ENCODE data around the gene LRCH1.

GRCh38 chr13:46536341-46536740, 16.6 kb upstream of the LRCH1 start:
- TF ChIP-seq CTCF (IDR thresholded peaks at IDR 0.05) (no peak), POLR2A (IDR thresholded peaks at IDR 0.05) (no peak)
